Smooth muscle cell (in vitro differentiated cells): ENCODE data around the gene PSMG4. TPM values are rescaled to one million over a fixed set of nuclear protein-coding genes. Genes with fewer than 3 reads are reported as not detected.

Experiments used
- DNase-seq: peaks from one replicate; lab custom pipeline; 2025; ENCODE audit not compliant: unreplicated experiment; lab: John Stamatoyannopoulos, UW
- H2AFZ ChIP-seq: fragments of 200-600 bp; sonication (generic); 2 replicates; pipeline ENCODE4 v1.6.0; 2016; ENCODE audit warnings: antibody characterized with exemption, low read depth, mild to moderate bottlenecking
- H3F3A ChIP-seq: fragments of 200-600 bp; sonication (generic); 2 replicates; pipeline ENCODE4 v1.6.0; 2017; ENCODE audit warnings: antibody characterized with exemption, low read depth
- H3K27ac ChIP-seq: fragments of 200-600 bp; sonication (generic); 2 replicates; pipeline ENCODE4 v1.5.1; 2016; ENCODE audit warnings: low read depth, mild to moderate bottlenecking
- H3K27me3 ChIP-seq: fragments of 200-600 bp; sonication (generic); 2 replicates; pipeline ENCODE4 v1.6.1; 2016; ENCODE audit warnings: low read depth, mild to moderate bottlenecking
- H3K36me3 ChIP-seq: fragments of 200-600 bp; sonication (generic); 2 replicates; pipeline ENCODE4 v1.5.1; 2016; ENCODE audit warnings: low read depth
- H3K4me1 ChIP-seq: fragments of 200-600 bp; sonication (generic); 2 replicates; pipeline ENCODE4 v1.5.1; 2016; ENCODE audit warnings: low read depth
- H3K4me2 ChIP-seq: fragments of 200-600 bp; sonication (generic); 2 replicates; pipeline ENCODE4 v1.6.0; 2016; ENCODE audit warnings: mild to moderate bottlenecking
- H3K4me3 ChIP-seq: fragments of 200-600 bp; sonication (generic); 2 replicates; pipeline ENCODE4 v1.5.1; 2016; ENCODE audit warnings: mild to moderate bottlenecking
- H3K79me2 ChIP-seq: fragments of 200-600 bp; sonication (generic); 2 replicates; pipeline ENCODE4 v1.6.0; 2016; ENCODE audit warnings: low read depth, mild to moderate bottlenecking
- H3K9ac ChIP-seq: fragments of 200-600 bp; sonication (generic); 2 replicates; pipeline ENCODE4 v1.6.0; 2016; ENCODE audit warnings: low read depth
- H3K9me3 ChIP-seq: fragments of 200-600 bp; sonication (generic); replicated peaks from 2 replicates; pipeline ENCODE4 v1.5.1; 2016; ENCODE audit warnings: low read depth
- H4K20me1 ChIP-seq: fragments of 200-600 bp; sonication (generic); 2 replicates; pipeline ENCODE4 v1.6.0; 2016; ENCODE audit warnings: low read depth
- CTCF ChIP-seq: fragments of 200-600 bp; sonication (generic); IDR thresholded peaks from 2 replicates; pipeline ENCODE4 v1.5.1; 2017; ENCODE audit warnings: borderline replicate concordance, mild to moderate bottlenecking, antibody characterized with exemption; ENCODE audit not compliant: insufficient read depth, poor library complexity, severe bottlenecking
- WGBS: methylation state at CpG from one replicate; pipeline ENCODE4 v1.1.7; 2016; ENCODE audit warnings: low lambda C conversion rate; 5-methylcytosine and 5-hydroxymethylcytosine counted together
- polyA plus RNA-seq: library from polyadenylated mRNA; unstranded; fragments of >200 nt; fragmentation: Nextera tagmentation; extraction: Ambion mirVana; gene quantifications from 2 replicates; pipeline ENCODE4 v1.2.1, GENCODE V29; 2016
- total RNA-seq: library from RNA; depleted of rRNA; stranded (reverse); fragments of >200 nt; gene quantifications from 2 replicates; pipeline ENCODE4 v1.2.3, GENCODE V29; 2014

PSMG4 gene
- total and polyA plus RNA-seq, 2 experiments from 2014 or later = 10.9 to 12.5 TPM

GRCh38 chr6:3277251-3277650 lies 18.5 kb downstream of the PSMG4 start:
- H3K27me3 ChIP-seq = no peaks in the 10 kb centered on the region
- H2AFZ ChIP-seq = no peak overlapping the region
- no peaks in the 10 kb centered on the region for H3K79me2 ChIP-seq
- DNase-seq = no peak
- H4K20me1 ChIP-seq = peaks cover 15% of the 10 kb centered on the region
- no peak overlapping the region for H3K4me2 ChIP-seq
- H3K9ac ChIP-seq = no peak overlapping the region
- no peak for TF ChIP-seq CTCF
- peaks cover 16% of the 10 kb centered on the region for H3K4me1 ChIP-seq
- H3K9me3 ChIP-seq = no peaks in the 10 kb centered on the region
- 95% methylated on average over 10 of the region's 12 CpGs for WGBS
- peaks cover 4% of the 10 kb centered on the region for H3F3A ChIP-seq
- no peaks in the 10 kb centered on the region for H3K36me3 ChIP-seq
- no peak overlapping the region for H3K27ac ChIP-seq
- no peak overlapping the region for H3K4me3 ChIP-seq

- H3K4me1 ChIP-seq = peaks cover 17% of the 10 kb centered on the region
- DNase-seq = no peak
- no peak overlapping the region for H3K4me3 ChIP-seq
- no peak overlapping the region for H3K27ac ChIP-seq
- H3K9me3 ChIP-seq = no peaks in the 10 kb centered on the region
- no peak overlapping the region for H3K9ac ChIP-seq
- H3K36me3 ChIP-seq = no peaks in the 10 kb centered on the region
- H2AFZ ChIP-seq = no peak overlapping the region
- H3K4me2 ChIP-seq = no peak overlapping the region
- 93% methylated on average over 9 of the region's 9 CpGs for WGBS
- H3K27me3 ChIP-seq = no peaks in the 10 kb centered on the region
- no peak for TF ChIP-seq CTCF
- peaks cover 8% of the 10 kb centered on the region for H3F3A ChIP-seq
- no peaks in the 10 kb centered on the region for H3K79me2 ChIP-seq
- H4K20me1 ChIP-seq = peaks cover 22% of the 10 kb centered on the region
Observed at GRCh38 chr6:3277851-3278416, 19.2 kb downstream of the PSMG4 start.

- no peak overlapping the region for H3K9ac ChIP-seq
- H3K9me3 ChIP-seq = no peaks in the 10 kb centered on the region
- 95% methylated on average over 4 of the region's 4 CpGs for WGBS
- no peaks in the 10 kb centered on the region for H3K27me3 ChIP-seq
- no peak overlapping the region for H3K4me3 ChIP-seq
- peaks cover 17% of the 10 kb centered on the region for H3K4me1 ChIP-seq
- no peak overlapping the region for H2AFZ ChIP-seq
- no peak overlapping the region for H3K4me2 ChIP-seq
- no peak overlapping the region for H3K27ac ChIP-seq
- peaks cover 22% of the 10 kb centered on the region for H4K20me1 ChIP-seq
- TF ChIP-seq CTCF = no peak
- H3K36me3 ChIP-seq = no peaks in the 10 kb centered on the region
- no peak for DNase-seq
- no peaks in the 10 kb centered on the region for H3K79me2 ChIP-seq
- H3F3A ChIP-seq = peaks cover 8% of the 10 kb centered on the region
Observed at GRCh38 chr6:3278691-3279090, 19.9 kb downstream of the PSMG4 start.

GRCh38 chr6:3280091-3280490 lies 21.3 kb downstream of the PSMG4 start:
- H3K36me3 ChIP-seq = no peaks in the 10 kb centered on the region
- no peaks in the 10 kb centered on the region for H3K27me3 ChIP-seq
- H4K20me1 ChIP-seq = peaks cover 22% of the 10 kb centered on the region
- H3K4me1 ChIP-seq = peaks cover 17% of the 10 kb centered on the region
- H2AFZ ChIP-seq = no peak overlapping the region
- peaks cover 8% of the 10 kb centered on the region for H3F3A ChIP-seq
- H3K9me3 ChIP-seq = no peaks in the 10 kb centered on the region
- TF ChIP-seq CTCF = no peak
- H3K4me2 ChIP-seq = no peak overlapping the region
- H3K79me2 ChIP-seq = no peaks in the 10 kb centered on the region
- no peak overlapping the region for H3K9ac ChIP-seq
- no peak overlapping the region for H3K4me3 ChIP-seq
- no peak for DNase-seq
- H3K27ac ChIP-seq = no peak overlapping the region
- WGBS = 87% methylated on average over 14 of the region's 14 CpGs
